Measurements from ENCODE around the gene RNF220. TPM values are rescaled to one million over a fixed set of nuclear protein-coding genes. Genes with fewer than 3 reads are reported as not detected.

Gene RNF220
- total RNA-seq, 1 experiment from 2014 or later, result 92.4 TPM

GRCh38 chr1:44631333-44631646 lies 226.2 kb downstream of the RNF220 start:
- no peak for DNase-seq
- H3K4me1 ChIP-seq, result 0 out of 2 replicates have a peak, but pooled peaks cover 4% of the 10 kb centered on the region
- BruUV-seq (replicated peaks), result TSS peak; percentile 79
- CTCF ChIA-PET, result interaction anchor here (1.2 kb wide), 1 partner anchor 36 kb away, joined by 3 read pairs; no protein-coding TSS in a partner anchor
- POLR2A ChIA-PET, result interaction anchor here (0.6 to 1.9 kb wide), 8 partner anchors 10 to 656 kb away, joined by 3 to 11 read pairs (median 4); partner anchors contain the start of genes ARMH1, ATP6V0B and TMEM53
- no peaks in the 10 kb centered on the region for H3K9me3 ChIP-seq
- no peaks in the 10 kb centered on the region for H3K27me3 ChIP-seq (replicated peaks; ENCODE audit: control insufficient read depth, insufficient read depth, low read length)
- peaks cover 8% of the 10 kb centered on the region for H3K4me1 Mint-ChIP-seq (ENCODE audit: low read depth, unreplicated experiment)
- H3K36me3 Mint-ChIP-seq (ENCODE audit: insufficient read depth, unreplicated experiment), result peaks cover 21% of the 10 kb centered on the region
- no peaks in the 10 kb centered on the region for H3K9me3 Mint-ChIP-seq (ENCODE audit: unreplicated experiment)
- no peaks in the 10 kb centered on the region for H3K36me3 ChIP-seq (ENCODE audit: control insufficient read depth, insufficient read depth, low read length)
- intact Hi-C loops (cut with micrococcal nuclease; ENCODE audit: unreplicated experiment), result loop anchor here (1.0 kb wide), 1 partner anchor 43 kb away; the partner anchor contains the start of genes ARMH1 and TMEM53
- peak overlapping the region; percentile 94 for H3K27ac Mint-ChIP-seq (ENCODE audit: unreplicated experiment)
- TF ChIP-seq, protein P1, sequence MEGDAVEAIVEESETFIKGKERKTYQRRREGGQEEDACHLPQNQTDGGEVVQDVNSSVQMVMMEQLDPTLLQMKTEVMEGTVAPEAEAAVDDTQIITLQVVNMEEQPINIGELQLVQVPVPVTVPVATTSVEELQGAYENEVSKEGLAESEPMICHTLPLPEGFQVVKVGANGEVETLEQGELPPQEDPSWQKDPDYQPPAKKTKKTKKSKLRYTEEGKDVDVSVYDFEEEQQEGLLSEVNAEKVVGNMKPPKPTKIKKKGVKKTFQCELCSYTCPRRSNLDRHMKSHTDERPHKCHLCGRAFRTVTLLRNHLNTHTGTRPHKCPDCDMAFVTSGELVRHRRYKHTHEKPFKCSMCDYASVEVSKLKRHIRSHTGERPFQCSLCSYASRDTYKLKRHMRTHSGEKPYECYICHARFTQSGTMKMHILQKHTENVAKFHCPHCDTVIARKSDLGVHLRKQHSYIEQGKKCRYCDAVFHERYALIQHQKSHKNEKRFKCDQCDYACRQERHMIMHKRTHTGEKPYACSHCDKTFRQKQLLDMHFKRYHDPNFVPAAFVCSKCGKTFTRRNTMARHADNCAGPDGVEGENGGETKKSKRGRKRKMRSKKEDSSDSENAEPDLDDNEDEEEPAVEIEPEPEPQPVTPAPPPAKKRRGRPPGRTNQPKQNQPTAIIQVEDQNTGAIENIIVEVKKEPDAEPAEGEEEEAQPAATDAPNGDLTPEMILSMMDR (IDR thresholded peaks at IDR 0.05; ENCODE audit: insufficient read depth in 1 of 2, low read depth in 1 of 2, low read length in 1 of 2, severe bottlenecking in 1 of 2, unreplicated experiment in 1 of 2), result no peak
- H3K4me3 ChIP-seq (ENCODE audit: low read depth, low read length), result peak overlapping the region; percentile 77
- no peaks in the 10 kb centered on the region for H3K27me3 Mint-ChIP-seq (ENCODE audit: insufficient read depth, unreplicated experiment)
- H3K4me3 Mint-ChIP-seq (ENCODE audit: unreplicated experiment), result peak overlapping the region; percentile 86

GRCh38 chr1:44631647-44632539 lies 226.8 kb downstream of the RNF220 start:
- intact Hi-C loops (cut with micrococcal nuclease; ENCODE audit: unreplicated experiment), result loop anchor here (1.0 kb wide), 1 partner anchor 42 kb away; the partner anchor contains the start of genes ARMH1 and TMEM53
- H3K4me1 ChIP-seq, result 0 out of 2 replicates have a peak, but pooled peaks cover 4% of the 10 kb centered on the region
- H3K27me3 ChIP-seq (replicated peaks; ENCODE audit: control insufficient read depth, insufficient read depth, low read length), result no peaks in the 10 kb centered on the region
- CTCF ChIA-PET, result interaction anchor here (0.7 to 1.2 kb wide), 4 partner anchors 20 to 414 kb away, joined by 3 to 4 read pairs (median 3); no protein-coding TSS in a partner anchor
- peak; percentile 87 for DNase-seq
- Mint-ChIP-seq H3K27ac (ENCODE audit: unreplicated experiment) (peak overlapping the region; percentile 94), H3K27me3 (ENCODE audit: insufficient read depth, unreplicated experiment) (no peaks in the 10 kb centered on the region), H3K36me3 (ENCODE audit: insufficient read depth, unreplicated experiment) (peaks cover 21% of the 10 kb centered on the region), H3K9me3 (ENCODE audit: unreplicated experiment) (no peaks in the 10 kb centered on the region), H3K4me1 (ENCODE audit: low read depth, unreplicated experiment) (peaks cover 8% of the 10 kb centered on the region), H3K4me3 (ENCODE audit: unreplicated experiment) (peak overlapping the region; percentile 86)
- TF ChIP-seq, protein P1 (IDR thresholded peaks at IDR 0.05; ENCODE audit: insufficient read depth in 1 of 2, low read depth in 1 of 2, low read length in 1 of 2, severe bottlenecking in 1 of 2, unreplicated experiment in 1 of 2), result no peak
- POLR2A ChIA-PET, result interaction anchor here (0.6 to 1.9 kb wide), 12 partner anchors 10 to 657 kb away, joined by 3 to 11 read pairs (median 4); partner anchors contain the start of genes ARMH1, ATP6V0B and TMEM53
- H3K4me3 ChIP-seq (ENCODE audit: low read depth, low read length), result peak overlapping the region; percentile 77
- H3K9me3 ChIP-seq, result no peaks in the 10 kb centered on the region
- no TSS peak for BruUV-seq (replicated peaks)
- no peaks in the 10 kb centered on the region for H3K36me3 ChIP-seq (ENCODE audit: control insufficient read depth, insufficient read depth, low read length)

GRCh38 chr1:44632598-44632997 lies 227.5 kb downstream of the RNF220 start:
- TF ChIP-seq, protein P1 (IDR thresholded peaks at IDR 0.05; ENCODE audit: insufficient read depth in 1 of 2, low read depth in 1 of 2, low read length in 1 of 2, severe bottlenecking in 1 of 2, unreplicated experiment in 1 of 2), result no peak
- no TSS peak for BruUV-seq (replicated peaks)
- no peaks in the 10 kb centered on the region; the same call in 1 of the 2 replicates for H3K36me3 ChIP-seq (ENCODE audit: control insufficient read depth, insufficient read depth, low read length)
- ChIA-PET POLR2A (interaction anchor here (0.5 to 1.9 kb wide), 7 partner anchors 10 to 294 kb away, joined by 3 to 11 read pairs (median 6); partner anchors contain the start of genes ARMH1 and TMEM53), CTCF (interaction anchor here (0.7 to 1.2 kb wide), 2 partner anchors 19 to 42 kb away, joined by 3 read pairs; no protein-coding TSS in a partner anchor)
- H3K4me1 Mint-ChIP-seq (ENCODE audit: low read depth, unreplicated experiment), result peaks cover 8% of the 10 kb centered on the region
- H3K9me3 ChIP-seq, result no peaks in the 10 kb centered on the region
- intact Hi-C loops (cut with micrococcal nuclease; ENCODE audit: unreplicated experiment), result no loop called here
- peaks cover 26% of the 10 kb centered on the region for H3K36me3 Mint-ChIP-seq (ENCODE audit: insufficient read depth, unreplicated experiment)
- H3K4me3 Mint-ChIP-seq (ENCODE audit: unreplicated experiment), result peak overlapping the region; percentile 86
- no peaks in the 10 kb centered on the region for H3K9me3 Mint-ChIP-seq (ENCODE audit: unreplicated experiment)
- H3K27ac Mint-ChIP-seq (ENCODE audit: unreplicated experiment), result peak overlapping the region; percentile 94
- 0 out of 2 replicates have a peak, but pooled peaks cover 4% of the 10 kb centered on the region for H3K4me1 ChIP-seq
- no peaks in the 10 kb centered on the region for H3K27me3 ChIP-seq (replicated peaks; ENCODE audit: control insufficient read depth, insufficient read depth, low read length)
- H3K27me3 Mint-ChIP-seq (ENCODE audit: insufficient read depth, unreplicated experiment), result no peaks in the 10 kb centered on the region
- H3K4me3 ChIP-seq (ENCODE audit: low read depth, low read length), result peak overlapping the region; percentile 77
- DNase-seq, result no peak

Measured in Caco-2 (cell line).